Hematopoietic multipotent progenitor cell treated with erythropoietin and hydrocortisone succinate and interleukin-3 and kit ligand, for 15 days (in vitro differentiated cells): ENCODE results near the gene OR2A12.
"Not testable (repeated sequence)": the region's sequence is repeated elsewhere in the genome, so short reads cannot be mapped to it uniquely, and the experiment has no call there.

Experiments used
- DNase-seq: peaks from one replicate; pipeline ENCODE4 v3.0.0-alpha.2; 2015; ENCODE audit warnings: low spot score

Gene OR2A12

GRCh38 chr7:144118341-144118740, 32.3 kb downstream of the OR2A12 start:
- no peak for DNase-seq

GRCh38 chr7:144122876-144123275, 36.8 kb downstream of the OR2A12 start, which contains the start of gene OR2A14:
Gene OR2A14 (plus strand): TSS chr7:144123176. CDS start chr7:144129113, 5,937 bp downstream.
- DNase-seq: no peak

DNA sequence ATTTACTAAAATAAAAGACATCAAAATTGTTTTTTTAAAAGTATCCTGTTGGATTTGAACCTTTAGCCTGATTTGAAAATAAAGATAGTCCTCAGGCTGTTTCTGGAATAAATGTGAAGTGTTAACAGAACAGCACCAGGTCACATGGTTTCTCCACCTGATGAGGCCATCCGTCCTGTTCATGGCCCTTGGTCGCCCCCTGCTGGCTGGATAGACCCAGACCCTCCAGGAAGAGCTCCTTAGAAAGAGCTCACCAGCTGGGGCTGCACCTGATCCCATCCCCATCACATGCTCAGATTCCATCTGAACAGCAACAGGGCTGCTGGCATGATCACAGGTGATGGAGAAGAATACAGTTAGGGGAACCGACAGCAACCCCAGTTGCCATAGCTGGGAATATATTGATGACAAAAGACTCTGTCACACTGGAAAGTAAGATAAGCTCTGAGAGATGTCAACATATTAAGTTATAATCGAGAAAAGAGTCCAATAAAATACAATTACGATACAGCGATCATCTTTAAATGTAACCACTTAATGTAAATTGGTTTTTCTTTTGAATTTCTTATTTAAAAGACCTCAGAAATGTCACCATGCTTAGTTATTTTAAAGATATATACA, 41.7 kb downstream of the OR2A12 start:
- peak; percentile 64 for DNase-seq

GRCh38 chr7:144129601-144130000, 43.5 kb downstream of the OR2A12 start:
- not testable (repeated sequence) for DNase-seq

GRCh38 chr7:144130730-144131129, 44.7 kb downstream of the OR2A12 start:
- DNase-seq: no peak

DNA sequence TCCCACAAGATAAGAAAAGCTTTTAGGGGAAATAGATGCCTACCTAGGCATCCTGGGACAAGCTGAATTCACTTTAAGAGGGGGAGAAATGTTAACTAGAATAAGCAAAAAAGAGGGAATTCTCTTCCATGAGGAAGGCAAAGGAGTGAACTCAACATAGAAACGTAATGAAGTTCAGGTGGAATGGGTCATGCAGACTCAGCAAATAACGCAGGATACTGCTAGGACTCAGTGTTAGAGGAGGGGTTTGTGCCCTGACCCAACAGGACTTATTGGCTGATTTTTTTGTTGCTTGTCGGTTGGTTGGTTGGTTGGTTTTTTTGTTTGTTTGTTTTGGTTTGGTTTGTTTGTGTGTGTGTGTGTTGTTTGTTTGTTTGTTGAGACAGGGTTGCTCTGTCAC, 46.2 kb downstream of the OR2A12 start:
- no peak for DNase-seq

GRCh38 chr7:144133307-144133706, 47.2 kb downstream of the OR2A12 start:
- DNase-seq: no peak

DNA sequence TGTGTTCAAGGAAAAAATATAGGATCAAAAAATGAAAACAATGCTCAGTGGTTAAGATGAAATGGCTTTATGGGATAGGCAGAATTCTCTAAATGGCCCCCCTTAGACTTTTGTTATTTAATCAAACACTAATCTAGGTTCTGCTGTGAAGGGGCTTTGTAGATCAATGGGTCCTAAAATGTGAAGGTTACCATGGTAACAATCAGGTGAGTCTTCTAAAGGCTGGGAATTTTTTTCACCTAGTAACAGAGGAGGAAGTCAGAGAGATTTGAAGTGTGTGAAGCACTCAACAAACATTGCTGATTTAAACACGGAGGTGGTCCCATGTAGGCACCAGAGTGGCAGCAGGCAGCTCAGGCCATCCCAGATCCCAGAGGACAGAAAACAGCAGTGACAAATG, 48.0 kb downstream of the OR2A12 start:
- DNase-seq: no peak

- DNase-seq: no peak
Observed at GRCh38 chr7:144137501-144137900, 51.4 kb downstream of the OR2A12 start.

DNA sequence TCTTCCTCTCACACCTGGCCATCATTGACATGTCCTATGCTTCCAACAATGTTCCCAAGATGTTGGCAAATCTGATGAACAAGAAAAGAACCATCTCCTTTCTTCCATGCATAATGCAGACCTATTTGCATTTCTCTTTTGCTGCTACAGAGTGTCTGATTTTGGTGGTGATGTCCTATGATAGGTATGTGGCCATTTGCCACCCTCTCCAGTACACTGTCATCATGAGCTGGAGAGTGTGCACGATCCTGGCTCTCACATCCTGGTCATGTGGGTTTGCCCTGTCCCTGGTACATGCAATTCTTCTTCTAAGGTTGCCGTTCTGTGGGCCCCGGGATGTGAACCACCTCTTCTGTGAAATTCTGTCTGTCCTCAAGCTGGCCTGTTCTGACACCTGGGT, 56.1 kb downstream of the OR2A12 start:
- no peak for DNase-seq

GRCh38 chr7:144144426-144144825, 58.3 kb downstream of the OR2A12 start:
- DNase-seq: no peak

DNA sequence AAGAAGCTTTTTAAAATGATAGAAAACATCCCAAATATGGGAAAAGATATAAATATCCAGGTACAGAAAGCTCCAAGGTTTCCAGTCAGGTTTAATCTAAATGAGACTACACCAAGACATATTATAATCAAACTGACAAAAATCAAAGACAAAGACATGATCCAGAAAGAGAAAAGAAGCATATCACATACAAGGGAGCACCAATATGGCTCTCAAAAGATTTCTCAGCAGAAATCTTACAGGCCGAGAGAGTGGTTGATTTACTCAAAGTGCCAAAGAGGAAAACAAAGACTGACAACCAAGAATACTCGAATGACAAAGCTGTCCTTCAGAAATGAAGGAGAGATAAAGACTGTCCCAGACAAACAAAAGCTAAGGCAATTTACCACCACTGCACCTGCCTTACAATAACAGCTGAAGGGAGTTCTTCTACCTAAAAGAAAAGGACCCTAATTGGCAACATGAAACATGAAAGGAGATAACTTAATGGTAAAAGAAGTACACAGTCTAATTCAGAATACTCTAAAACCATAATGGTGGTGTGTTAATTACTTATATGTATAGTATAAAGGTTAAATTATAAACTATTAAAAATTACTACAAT, 62.2 kb downstream of the OR2A12 start:
- DNase-seq: no peak
